GM10248 (cell line): ENCODE results near the gene CLEC18B.
"Not testable (repeated sequence)": the region's sequence is repeated elsewhere in the genome, so short reads cannot be mapped to it uniquely, and the experiment has no call there.

Source experiments
- CTCF ChIA-PET: fragments of 300-600 bp; sonication (Branson Sonifier 250); formaldehyde crosslinking; extraction: SDS; loops from one replicate; lab custom pipeline; 2021; ENCODE audit warnings: antibody characterized with exemption; lab: Yijun Ruan, JAX
- POLR2A ChIA-PET: fragments of 350-650 bp; sonication (Branson Sonifier 250); formaldehyde crosslinking; extraction: SDS; loops from one replicate; lab custom pipeline; 2020; ENCODE audit warnings: antibody characterized with exemption; lab: Yijun Ruan, JAX
- DNase-seq: peaks from one replicate; pipeline ENCODE4 v3.0.0; 2012; ENCODE audit errors: extremely low spot score

CLEC18B gene

DNA sequence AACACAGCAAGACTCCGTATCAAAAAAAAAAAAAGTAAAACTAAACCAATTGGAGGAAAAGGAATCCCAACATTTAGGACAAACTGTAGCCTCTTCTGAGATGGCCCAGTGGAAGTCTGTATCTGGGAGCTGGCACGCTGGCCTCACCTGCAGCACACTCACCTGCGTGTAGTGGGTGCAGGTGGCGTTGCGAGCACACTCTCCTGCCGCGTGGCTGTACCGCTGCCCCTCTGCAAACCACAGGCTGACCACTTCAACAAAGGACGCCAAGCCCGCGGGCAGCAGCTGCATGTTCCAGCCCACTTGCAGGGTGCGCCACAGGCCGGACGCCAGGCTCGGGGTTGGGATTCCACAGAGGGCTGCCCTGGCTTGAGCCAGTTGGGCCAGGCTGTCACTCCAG, 3.4 kb downstream of the CLEC18B start:
- DNase-seq, CTCF ChIA-PET, POLR2A ChIA-PET: not testable (repeated sequence)

DNA sequence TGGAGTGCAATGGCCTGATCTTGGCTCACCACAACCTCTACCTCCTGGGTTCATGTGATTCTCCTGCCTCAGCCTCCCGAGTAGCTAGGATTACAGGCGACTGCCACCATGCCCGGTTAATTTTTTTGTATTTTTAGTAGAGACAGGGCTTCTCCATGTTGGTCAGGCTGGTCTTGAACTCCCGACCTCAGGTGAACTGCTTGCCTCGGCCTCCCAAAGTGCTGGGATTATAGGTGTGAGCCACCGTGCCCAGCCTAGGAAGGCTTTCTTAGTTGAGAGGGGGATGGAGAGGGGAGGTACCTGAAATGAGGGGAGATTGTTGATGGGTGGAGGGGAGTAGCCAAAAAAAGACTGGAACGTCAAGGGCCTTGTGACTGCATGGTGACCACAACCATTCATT, 7.4 kb downstream of the CLEC18B start:
- POLR2A ChIA-PET, CTCF ChIA-PET, DNase-seq: not testable (repeated sequence)

- DNase-seq, POLR2A ChIA-PET, CTCF ChIA-PET: not testable (repeated sequence)
Measured at GRCh38 chr16:74413485-74413884, 7.8 kb downstream of the CLEC18B start.

DNA sequence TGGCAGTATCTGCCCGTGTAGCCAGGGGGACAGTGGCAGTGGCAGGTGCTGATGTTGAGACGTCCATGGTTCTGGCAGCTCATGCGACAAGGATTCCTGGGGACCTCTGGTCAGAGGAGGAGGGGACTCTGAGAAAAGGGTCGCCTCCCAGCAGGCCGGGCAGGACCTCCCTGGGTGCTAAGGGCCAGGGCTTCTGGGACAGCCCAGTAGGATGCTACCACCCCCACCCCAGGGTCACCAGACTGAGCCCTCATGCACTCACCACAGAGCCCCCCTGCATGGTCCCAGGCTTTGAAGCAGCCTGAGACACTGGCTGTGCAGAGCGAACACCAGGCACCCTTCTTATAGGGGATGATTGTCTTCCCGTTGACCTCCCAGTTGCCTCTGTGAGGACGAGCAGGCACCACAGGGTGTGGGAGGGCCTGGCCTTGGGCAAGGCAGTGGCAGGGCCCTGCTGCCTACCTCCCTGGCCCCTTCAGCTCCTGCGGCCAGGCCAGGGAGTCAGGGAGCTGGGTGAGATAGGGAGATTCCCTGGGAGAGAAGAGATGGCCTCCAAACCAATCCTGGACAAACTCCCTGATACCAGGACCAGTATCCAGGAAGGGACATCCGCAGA, 8.4 kb downstream of the CLEC18B start:
- CTCF ChIA-PET, DNase-seq, POLR2A ChIA-PET: not testable (repeated sequence)

DNA sequence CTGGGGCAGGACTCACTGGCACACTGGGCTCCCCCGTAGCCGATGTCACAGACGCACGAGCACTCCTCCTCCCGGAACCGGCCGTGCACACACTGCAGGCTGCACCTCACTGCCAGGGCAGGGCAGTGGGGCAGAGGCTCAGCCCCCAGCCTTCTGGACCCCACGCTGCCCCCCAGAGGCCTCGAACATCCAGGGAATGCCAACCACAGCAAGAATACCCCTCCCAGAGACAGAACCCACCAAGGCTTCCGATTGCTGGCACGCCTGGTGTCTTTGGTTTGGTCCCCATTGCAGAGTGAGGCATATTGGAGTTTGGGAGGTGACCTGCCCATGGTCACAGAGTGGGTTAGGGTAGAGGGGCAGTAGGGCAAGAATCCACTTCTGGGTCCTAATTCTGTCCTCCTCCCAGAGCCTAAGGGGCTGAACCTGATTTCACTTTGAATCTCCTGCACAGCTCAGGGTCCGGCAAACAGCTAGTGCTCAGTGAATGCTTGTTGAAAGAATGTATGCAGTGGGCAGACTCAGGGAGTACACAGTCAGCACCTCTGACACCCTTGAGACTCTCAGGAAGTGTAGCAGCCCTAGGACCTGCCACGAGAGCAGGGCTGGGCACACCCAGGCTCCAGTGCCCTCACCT, 9.0 kb downstream of the CLEC18B start:
- CTCF ChIA-PET, POLR2A ChIA-PET, DNase-seq: not testable (repeated sequence)

DNA sequence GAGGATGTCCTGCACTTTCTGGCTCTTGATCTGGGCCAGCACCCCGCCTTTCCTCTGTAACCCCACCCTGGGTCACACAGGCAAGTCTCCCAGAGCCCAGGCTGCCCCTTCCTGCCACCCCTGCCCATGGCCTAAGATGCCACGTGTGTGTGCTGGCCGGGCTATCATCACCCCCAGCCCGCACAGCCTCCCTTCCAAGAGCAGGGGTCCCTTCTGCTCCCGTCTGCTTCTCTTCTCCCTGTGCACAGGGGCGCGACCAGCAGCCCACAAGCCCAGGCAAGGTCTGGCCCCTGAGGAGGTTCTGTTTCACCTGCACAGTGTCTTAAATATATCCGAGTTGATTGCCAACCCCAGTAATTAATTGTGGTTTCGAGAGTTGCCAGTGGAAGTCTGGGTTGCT, 10.3 kb downstream of the CLEC18B start:
- POLR2A ChIA-PET, CTCF ChIA-PET: not testable (repeated sequence)

DNA sequence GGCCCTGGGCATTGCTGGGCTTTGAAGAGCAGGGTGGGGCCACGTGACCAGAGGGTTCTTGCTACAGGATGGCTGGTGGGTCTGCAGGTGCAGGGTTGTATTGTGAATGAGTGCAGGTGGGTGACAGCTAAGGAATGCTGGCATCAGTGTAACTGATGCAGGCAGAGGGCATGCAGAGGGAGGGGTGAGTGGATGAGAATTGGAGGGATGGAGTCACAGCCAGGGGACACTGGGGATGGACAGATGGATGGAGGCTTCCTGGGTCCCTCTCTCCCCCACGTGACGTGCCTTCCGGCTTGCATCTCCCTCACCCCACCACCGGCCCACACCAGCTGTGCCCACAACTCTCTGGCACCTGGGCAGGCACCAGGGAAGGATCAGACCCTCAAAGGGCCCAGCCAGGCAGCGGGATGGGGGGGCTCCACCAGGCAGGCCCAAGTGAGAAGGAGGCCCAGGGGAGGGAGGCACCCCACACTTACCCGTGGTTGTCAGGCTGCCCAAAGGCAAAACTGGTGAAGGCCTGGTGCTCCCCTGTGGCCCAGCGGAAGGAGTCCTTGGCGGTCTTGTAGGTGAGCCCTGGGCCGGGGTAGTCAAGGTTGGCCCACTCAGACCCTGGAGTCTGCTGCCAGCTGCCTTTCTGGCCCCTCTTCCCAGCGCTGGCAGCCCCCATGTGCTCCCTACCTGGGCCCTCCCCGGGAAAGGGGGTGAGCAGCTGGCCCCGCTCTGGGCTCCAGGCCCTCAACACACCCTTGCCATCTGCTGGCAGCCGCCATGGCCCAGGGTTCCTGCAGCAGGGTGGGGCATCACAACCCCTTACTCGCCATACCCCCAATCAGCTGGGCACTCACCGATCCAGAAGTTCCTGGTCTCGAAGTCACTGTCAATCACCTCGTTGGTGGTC, 11.0 kb downstream of the CLEC18B start:
- POLR2A ChIA-PET, DNase-seq, CTCF ChIA-PET: not testable (repeated sequence)

More for the DNA sequence above, 10.3 kb downstream of the CLEC18B start:
- DNase-seq = not testable (repeated sequence)

- POLR2A ChIA-PET, DNase-seq, CTCF ChIA-PET: not testable (repeated sequence)
Measured at GRCh38 chr16:74409185-74409981, 11.9 kb downstream of the CLEC18B start.

GRCh38 chr16:74407362-74407705, 13.9 kb downstream of the CLEC18B start:
- POLR2A ChIA-PET, CTCF ChIA-PET, DNase-seq: not testable (repeated sequence)

DNA sequence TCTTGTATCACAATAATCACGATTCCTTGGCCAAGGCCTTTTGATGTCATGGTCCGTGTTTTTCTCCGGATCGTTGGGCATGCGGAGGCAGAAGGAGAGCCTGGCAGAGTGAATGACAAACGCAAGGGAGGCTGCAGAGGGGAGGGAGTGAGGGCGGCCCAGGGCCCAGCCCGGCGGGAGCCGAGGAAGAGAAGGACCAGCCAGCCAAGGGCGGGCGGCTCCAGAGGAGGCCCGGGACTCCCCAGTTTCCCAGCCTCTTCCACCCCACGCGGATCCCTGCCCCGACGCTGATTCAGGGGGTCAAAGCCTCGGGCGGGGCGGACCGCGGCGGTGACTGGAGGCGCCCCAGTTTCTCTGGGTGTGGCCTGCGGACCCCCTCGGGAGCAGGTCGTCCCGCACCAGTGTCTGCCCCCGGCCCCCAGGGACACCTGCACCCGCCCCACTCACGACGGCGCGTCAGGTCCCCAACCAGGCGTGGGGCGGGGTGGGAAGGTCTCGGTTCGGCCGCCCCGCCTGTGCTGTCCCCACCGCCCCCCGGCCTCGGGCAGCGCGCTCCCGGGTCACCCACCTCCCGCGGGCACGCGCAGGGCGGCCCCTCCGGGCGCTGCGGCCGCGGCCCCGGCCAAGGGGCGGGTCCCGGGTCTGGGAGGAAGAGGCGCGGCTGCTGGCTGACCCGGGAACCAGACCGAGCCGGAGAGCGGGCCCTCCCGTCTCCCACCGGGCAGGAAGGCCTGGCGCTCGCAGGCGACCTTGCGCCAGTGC, 14.5 kb downstream of the CLEC18B start:
- DNase-seq, CTCF ChIA-PET, POLR2A ChIA-PET: not testable (repeated sequence)

- CTCF ChIA-PET, POLR2A ChIA-PET, DNase-seq: not testable (repeated sequence)
Measured at GRCh38 chr16:74404148-74404933, 16.9 kb downstream of the CLEC18B start.

DNA sequence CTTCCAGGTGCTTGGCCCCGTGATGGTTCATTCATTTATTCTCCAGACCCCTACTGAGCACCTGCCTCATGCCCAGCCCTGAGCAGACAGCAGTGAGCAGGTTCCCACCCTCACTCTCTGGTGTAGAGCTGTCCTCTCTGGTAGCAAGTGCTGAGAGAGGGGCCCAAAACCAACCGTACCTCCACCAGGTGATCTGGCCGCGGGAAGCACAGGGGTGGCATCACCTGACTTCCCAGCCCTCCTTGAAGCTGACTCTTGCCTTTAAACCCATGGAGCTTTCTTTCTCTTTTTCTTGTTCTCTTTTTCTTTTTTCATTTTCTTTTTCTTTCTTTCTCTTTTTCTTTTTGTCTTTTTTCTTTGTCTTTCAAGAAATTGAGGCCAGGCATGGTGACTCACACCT, 21.0 kb downstream of the CLEC18B start:
- DNase-seq, CTCF ChIA-PET, POLR2A ChIA-PET: not testable (repeated sequence)

- DNase-seq, CTCF ChIA-PET: not testable (repeated sequence)
Measured at GRCh38 chr16:74398212-74398895, 22.9 kb downstream of the CLEC18B start.

GRCh38 chr16:74396521-74397017, 24.7 kb downstream of the CLEC18B start:
- DNase-seq, CTCF ChIA-PET, POLR2A ChIA-PET: not testable (repeated sequence)

More at GRCh38 chr16:74398212-74398895, 22.9 kb downstream of the CLEC18B start:
- POLR2A ChIA-PET = not testable (repeated sequence)

DNA sequence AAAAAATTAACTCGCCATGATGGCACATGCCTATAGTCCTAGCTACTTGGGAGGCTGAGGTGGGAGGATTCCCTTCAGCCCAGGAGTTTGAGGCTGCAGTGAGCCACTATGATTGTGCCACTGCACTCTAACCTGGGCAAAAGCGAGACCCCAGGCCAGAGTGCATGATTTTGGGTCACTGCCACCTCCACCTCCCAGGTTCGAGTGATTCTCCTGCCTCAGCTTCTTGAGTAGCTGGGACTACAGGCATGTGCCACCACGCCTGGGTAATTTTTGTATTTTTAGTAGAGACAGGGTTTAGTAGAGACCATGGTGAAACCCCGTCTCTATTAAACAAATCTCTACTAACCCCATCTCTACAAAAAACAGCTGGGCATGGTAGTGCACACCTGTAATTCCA, 26.7 kb downstream of the CLEC18B start:
- DNase-seq, CTCF ChIA-PET, POLR2A ChIA-PET: not testable (repeated sequence)

DNA sequence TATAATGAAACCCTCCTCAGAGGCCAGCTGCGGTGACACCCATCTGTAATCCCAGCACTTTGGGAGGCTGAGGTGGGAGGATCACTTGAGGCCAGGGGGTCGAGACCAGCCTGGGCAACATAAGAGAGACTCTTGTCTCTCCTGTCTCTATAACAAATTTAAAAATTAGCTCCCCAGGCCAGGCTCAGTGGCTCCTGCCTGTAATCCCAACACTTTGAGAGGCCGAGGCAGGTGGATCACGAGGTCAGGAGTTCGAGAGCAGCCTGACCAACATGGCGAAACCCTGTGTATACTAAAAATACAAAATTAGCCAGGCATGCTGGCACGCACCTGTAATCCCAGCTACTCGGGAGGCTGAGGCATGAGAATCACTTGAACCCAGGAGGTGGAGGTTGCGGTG, 27.1 kb downstream of the CLEC18B start:
- DNase-seq, POLR2A ChIA-PET, CTCF ChIA-PET: not testable (repeated sequence)
